Spleen (tissue), 7 donors: ENCODE results near the gene ZDHHC9.

Source experiments
- POLR2A ChIP-seq, 3 donors: fragments of 450-650 bp; IDR thresholded peaks; one replicate each; pipeline ENCODE4 v1.5.1; 2017; ENCODE audit warnings: antibody characterized with exemption in 3 of 3, mild to moderate bottlenecking in 1 of 3
- TF ChIP-seq, protein P1 (sequence below), 11 experiments: fragments of 200-600 bp in 7 of 11; fragments of 450-650 bp in 4 of 11; sonication (generic) in 4 of 11; IDR thresholded peaks in 8 of 11; conservative IDR thresholded peaks in 3 of 11; 1 replicate in 7 of 11; 2 replicates in 4 of 11; pipeline versions ENCODE4 v1.4.0 to v1.8.0; 2016 to 2021; ENCODE audit warnings: antibody characterized with exemption in 11 of 11, inconsistent platforms in 4 of 11, mild to moderate bottlenecking in 1 of 11
- donor health status: DM: no; HTN: no; CAD: no; lungs with moderate emphysema.
- donor health status: DM: no; HTN: no; CAD: no.
- donor health status: DM: no; HTN: no; CAD: no.

DNA sequence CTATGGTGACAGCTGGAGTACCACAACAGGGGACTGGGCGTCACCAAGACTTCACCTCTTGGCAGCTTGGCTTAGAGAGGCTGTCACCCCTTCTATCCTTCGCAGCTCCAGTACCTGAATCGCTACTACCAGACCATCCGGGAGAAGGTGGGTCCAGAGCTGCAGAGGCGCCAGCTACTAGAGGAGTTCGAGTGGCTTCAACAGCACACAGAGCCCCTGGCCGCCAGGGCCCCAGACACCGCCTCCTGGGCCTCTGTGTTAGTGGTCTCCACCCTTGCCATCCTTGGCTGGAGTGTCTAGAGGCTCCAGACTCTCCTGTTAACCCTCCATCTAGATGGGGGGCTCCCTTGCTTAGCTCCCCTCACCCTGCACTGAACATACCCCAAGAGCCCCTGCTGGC lies 75.5 kb downstream of the ZDHHC9 start:
- no peak for TF ChIP-seq POLR2A (IDR thresholded peaks at IDR 0.05)
- TF ChIP-seq, protein P1, sequence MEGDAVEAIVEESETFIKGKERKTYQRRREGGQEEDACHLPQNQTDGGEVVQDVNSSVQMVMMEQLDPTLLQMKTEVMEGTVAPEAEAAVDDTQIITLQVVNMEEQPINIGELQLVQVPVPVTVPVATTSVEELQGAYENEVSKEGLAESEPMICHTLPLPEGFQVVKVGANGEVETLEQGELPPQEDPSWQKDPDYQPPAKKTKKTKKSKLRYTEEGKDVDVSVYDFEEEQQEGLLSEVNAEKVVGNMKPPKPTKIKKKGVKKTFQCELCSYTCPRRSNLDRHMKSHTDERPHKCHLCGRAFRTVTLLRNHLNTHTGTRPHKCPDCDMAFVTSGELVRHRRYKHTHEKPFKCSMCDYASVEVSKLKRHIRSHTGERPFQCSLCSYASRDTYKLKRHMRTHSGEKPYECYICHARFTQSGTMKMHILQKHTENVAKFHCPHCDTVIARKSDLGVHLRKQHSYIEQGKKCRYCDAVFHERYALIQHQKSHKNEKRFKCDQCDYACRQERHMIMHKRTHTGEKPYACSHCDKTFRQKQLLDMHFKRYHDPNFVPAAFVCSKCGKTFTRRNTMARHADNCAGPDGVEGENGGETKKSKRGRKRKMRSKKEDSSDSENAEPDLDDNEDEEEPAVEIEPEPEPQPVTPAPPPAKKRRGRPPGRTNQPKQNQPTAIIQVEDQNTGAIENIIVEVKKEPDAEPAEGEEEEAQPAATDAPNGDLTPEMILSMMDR (IDR thresholded peaks at IDR 0.05 in 8 of 11, conservative IDR thresholded peaks at IDR 0.05 in 3 of 11), result no peak
